A673 (cell line): ENCODE data around the gene ABCB4.

ENCODE experiments used
- EZH2 ChIP-seq: fragments of 200-600 bp; sonication (generic); IDR thresholded peaks from 2 replicates; pipeline ENCODE4 v1.6.1; 2017; ENCODE audit warnings: borderline replicate concordance, low read depth, mild to moderate bottlenecking, mixed read lengths, antibody characterized with exemption, low read length; ENCODE audit not compliant: poor library complexity, severe bottlenecking
- TF ChIP-seq, protein P1 (sequence below): fragments of 300-800, 200-600 bp; sonication (generic); conservative IDR thresholded peaks from 2 replicates; pipeline ENCODE4 v1.5.1; 2017; ENCODE audit warnings: low read depth, mild to moderate bottlenecking, antibody characterized with exemption, low read length, moderate library complexity, mixed read lengths

- TF ChIP-seq, protein P1, sequence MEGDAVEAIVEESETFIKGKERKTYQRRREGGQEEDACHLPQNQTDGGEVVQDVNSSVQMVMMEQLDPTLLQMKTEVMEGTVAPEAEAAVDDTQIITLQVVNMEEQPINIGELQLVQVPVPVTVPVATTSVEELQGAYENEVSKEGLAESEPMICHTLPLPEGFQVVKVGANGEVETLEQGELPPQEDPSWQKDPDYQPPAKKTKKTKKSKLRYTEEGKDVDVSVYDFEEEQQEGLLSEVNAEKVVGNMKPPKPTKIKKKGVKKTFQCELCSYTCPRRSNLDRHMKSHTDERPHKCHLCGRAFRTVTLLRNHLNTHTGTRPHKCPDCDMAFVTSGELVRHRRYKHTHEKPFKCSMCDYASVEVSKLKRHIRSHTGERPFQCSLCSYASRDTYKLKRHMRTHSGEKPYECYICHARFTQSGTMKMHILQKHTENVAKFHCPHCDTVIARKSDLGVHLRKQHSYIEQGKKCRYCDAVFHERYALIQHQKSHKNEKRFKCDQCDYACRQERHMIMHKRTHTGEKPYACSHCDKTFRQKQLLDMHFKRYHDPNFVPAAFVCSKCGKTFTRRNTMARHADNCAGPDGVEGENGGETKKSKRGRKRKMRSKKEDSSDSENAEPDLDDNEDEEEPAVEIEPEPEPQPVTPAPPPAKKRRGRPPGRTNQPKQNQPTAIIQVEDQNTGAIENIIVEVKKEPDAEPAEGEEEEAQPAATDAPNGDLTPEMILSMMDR, result no peak
- no peak for TF ChIP-seq EZH2
Measured at GRCh38 chr7:87363342-87363741, 112.1 kb downstream of the ABCB4 start.
